GM19351 (cell line): Measurements from ENCODE around the gene WNT11.

ENCODE experiments used
- ATAC-seq: cut with Tn5 transposase; IDR thresholded peaks from one replicate; pipeline ENCODE4 v1.9.1; 2021; ENCODE audit warnings: mild to moderate bottlenecking, moderate library complexity; ENCODE audit not compliant: unreplicated experiment

The WNT11 gene

GRCh38 chr11:76219243-76219642 lies 12.9 kb upstream of the WNT11 start:
- ATAC-seq = no peak

GRCh38 chr11:76218449-76219178 lies 12.3 kb upstream of the WNT11 start:
- no peak for ATAC-seq

- ATAC-seq = no peak
These were observed 11.4 kb upstream of the WNT11 start for GRCh38 chr11:76217653-76218160.

GRCh38 chr11:76216536-76217325 lies 10.4 kb upstream of the WNT11 start:
- no peak for ATAC-seq

DNA sequence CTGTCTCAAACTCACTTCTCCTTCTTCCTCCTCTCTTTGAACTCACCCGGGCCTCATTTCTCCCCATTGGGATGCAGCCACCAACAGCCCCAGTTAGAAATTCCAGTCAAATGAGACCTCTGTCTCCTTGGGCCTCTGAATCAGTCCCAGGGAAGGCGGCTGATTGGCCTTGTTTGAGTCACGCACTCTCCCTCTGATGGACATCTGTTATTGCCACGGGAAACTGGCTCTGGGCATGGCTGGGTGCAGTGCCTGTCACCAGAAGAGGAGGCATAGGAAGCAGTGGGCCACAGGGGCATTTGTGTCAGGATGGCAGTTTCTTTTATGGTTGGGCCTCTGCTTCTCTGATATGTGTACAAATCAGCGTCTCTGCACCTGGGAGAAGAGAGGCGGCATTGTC lies 9.6 kb upstream of the WNT11 start:
- ATAC-seq = no peak

- ATAC-seq = no peak
These were observed 8.8 kb upstream of the WNT11 start for GRCh38 chr11:76214968-76215548.

DNA sequence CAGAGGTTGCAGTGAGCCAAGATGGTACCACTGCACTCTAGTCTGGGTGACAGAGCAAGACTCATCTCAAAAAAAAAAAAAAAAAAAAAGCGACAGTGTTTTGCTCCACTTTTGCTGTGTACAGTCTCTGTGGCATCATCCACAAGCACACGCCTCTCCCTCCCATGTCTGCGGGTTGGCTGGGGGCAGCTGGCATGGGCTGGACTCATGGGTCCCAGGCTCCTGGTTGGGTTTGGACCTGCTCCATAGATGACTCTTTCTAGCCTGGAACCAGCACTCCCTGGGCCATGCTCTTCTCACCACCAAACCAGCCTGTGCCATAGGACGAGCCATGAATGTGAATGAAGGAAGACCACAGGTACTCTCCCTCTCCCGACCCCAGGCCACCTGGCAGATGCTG lies 7.9 kb upstream of the WNT11 start:
- ATAC-seq = no peak

GRCh38 chr11:76212086-76213035 lies 6.1 kb upstream of the WNT11 start:
- ATAC-seq = no peak

GRCh38 chr11:76210931-76211851 lies 4.9 kb upstream of the WNT11 start:
- no peak for ATAC-seq

DNA sequence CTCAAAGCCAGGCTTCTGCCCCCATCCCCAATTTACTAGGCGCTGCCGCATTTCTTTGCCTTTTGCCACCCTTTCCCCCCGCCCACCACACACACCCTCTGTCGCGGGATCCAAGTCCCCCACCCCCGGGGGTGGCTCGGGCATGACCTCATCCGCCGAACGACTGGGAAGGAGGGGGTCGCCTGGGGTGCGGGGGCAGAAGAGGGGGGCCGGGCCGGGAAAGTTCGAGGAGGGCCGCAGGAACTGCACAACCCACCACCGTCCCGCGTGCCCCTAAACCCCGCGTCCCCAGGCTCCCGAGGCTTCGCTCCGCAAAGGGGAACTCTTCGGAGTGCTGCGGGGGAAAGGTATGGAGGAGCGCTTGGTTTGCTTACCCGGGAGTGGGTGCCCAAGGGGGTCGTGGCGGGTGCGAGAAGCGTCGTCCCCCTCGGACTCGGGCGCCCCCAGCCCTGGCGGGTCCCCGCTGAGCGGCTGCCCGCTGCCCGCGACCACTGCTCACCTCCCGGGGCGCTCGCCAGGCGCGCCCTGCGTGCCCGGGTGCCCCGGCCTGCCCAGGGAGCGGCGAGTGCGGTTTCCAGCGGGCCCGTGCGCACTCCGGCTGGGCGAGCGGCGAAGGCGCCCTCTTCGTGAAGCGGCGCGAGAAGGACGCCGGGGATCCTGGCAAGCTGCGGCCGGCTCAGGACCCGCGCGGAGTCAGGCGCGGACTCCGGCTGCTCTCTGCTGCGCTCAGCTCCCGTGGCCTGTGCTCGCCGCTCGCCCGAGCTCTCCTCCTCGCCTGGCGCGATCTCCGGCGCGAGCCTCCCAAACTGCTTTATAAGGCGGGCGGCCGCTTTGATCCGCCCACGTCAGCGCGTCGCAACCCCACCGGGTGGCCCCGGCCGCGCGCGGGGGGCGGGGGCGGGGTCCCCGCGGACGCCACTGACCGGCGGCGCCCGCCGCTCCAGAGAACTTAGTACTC lies 4.0 kb upstream of the WNT11 start:
- no peak for ATAC-seq

- no peak for ATAC-seq
These were observed 3.2 kb upstream of the WNT11 start for GRCh38 chr11:76209375-76209972.

GRCh38 chr11:76208438-76209374 lies 2.4 kb upstream of the WNT11 start:
- ATAC-seq = no peak

DNA sequence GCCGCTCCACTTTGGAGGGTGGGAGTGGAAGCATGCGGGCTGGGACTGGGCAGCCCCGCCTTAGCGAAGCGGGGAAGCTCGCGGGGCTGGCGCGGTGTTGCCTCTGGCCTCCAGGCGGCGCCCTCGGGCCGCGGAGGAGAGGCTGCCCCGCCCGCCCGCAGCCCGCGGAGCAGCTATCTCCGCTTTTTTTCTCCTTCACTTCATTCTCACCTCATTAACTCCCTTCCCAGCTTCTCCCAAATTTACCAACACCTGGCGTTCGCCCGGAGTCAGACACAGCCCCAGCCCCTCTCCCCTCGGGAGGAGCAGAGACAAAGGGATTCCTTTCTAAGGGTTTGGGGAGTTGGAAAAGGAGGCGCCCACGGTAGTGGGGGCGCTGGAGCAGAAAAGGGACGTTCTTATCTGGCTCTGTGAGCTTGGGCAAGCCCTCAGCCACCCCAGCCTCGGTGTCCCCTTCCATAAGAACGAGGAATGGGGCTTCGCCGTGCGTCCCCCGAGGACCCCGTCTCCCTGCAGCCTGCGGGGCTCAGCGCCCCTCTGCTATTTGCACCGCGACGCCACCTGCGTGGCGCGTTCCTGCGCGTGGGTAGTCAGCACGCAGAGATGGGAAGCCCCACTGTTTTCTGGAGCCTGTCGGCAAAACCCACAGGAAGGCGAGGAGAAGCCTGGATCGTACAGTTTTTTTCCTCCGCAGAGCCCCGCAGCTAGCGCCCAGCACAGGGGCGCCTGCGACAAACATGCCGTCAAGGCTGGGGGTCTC lies 1.5 kb upstream of the WNT11 start:
- ATAC-seq = peak; percentile 60

GRCh38 chr11:76206077-76206326 lies 300 bp downstream of the WNT11 start:
- no peak for ATAC-seq

GRCh38 chr11:76205252-76206076 lies 838 bp downstream of the WNT11 start:
- no peak for ATAC-seq

DNA sequence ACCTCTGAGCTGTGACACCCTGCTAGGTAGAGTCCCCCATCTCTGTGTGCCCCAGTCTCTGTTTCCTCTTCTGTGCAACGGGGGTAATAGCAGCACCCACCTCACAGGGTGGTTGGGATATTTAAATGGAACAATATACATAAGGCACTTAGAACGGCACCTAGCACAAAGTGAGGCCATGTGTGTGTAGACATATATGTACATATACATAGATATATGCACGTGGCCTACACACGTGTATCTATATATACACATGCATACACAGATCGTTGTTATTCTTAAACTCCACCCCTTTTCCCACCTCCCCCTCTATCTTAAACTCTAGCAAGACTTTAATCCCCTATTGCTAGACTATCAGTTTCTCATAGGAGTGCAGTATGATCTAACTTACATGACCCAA lies 2.4 kb downstream of the WNT11 start:
- no peak for ATAC-seq
